Frontal cortex (tissue), 4 donors: ENCODE results near the gene SYT7. TPM values are rescaled to one million over a fixed set of nuclear protein-coding genes. Genes with fewer than 3 reads are reported as not detected.

Experiments
- DNase-seq, 2 donors: peaks; one replicate each; pipeline ENCODE4 v3.0.0; 2012; ENCODE audit warnings: low spot score in 2 of 2
- FAIRE-seq: peaks from 2 replicates; lab custom pipeline; 2012; peaks lifted over from hg19 to GRCh38; lab: Jason Lieb, UNC
- total RNA-seq: library from RNA; depleted of rRNA; stranded (reverse); fragments of >200 nt; gene quantifications from one replicate; pipeline ENCODE4 v1.2.3, GENCODE V29; 2014
- donor health status: control.
- donor health status: control.
- donor health status: control.

Gene SYT7
- total RNA-seq, 1 donor from 2014 or later, result 14.7 TPM

DNA sequence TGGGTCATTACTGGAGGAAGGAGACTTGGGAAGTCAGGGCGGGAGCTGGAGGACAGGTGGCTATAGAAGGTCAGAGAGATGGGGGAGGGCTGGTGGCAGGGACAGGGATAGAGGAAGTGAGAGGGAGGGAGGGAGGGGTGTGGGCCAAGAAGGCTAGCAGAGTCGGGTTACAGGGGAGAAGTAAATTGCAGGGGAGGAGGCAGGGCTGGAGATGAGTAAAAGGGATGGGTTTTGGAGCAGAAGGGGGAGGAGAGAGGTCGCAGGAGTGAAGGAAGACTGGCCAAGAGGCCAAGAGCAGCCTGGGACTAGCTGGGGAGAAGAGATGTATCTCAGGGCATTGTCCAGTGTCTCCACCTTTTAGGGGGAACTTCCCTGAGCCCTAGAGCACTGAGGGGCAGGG is 39.3 kb downstream of the SYT7 start:
- FAIRE-seq (no peak), DNase-seq (no peak)

DNA sequence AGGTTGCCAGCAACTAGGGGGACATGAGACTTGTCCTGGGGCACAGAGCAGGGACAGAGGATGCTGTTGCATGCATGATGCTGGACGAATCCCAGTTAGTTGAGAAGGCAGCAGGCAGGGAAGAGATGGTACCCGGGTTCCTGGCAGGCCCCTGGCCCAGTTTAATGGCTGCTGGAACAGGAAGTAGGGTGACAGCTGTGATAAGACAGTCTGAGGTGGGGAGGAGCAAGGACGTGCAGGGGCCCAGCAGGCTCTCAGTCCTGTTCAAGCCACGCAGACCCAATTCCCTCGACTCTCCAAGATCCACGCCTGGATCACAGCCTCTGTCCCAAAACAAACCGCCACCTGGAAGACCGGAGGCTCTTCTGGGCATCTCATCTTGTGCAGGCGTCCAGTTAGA is 40.3 kb downstream of the SYT7 start:
- FAIRE-seq, result no peak

DNA sequence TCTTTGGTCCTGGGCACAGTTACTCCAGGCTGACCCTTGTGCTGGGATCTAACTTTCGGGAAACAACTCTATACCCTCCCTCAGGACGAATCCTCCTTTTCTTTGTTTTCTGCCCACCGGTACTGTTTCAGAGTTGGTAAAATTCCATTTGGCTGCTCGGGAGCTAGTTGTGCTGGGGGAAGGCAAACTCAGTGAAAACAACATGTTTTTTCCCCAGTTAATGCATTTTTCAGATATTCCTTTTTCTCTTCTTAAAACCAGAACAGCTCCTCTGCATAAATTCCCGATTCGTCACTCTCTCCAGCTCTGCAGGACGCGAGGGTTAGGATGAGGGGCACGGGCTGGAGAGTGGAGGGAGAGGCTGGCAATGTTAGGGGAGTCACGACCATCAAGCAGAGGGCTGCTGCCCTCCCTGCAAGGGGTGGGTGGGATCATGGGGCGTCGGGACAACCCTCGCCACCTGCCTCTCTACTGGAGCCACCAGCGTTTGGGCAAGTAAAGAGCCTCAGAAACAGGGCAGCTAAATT is 41.0 kb downstream of the SYT7 start:
- FAIRE-seq, result no peak
- no peak for DNase-seq

More for the DNA sequence above, 40.3 kb downstream of the SYT7 start:
- no peak for DNase-seq

DNA sequence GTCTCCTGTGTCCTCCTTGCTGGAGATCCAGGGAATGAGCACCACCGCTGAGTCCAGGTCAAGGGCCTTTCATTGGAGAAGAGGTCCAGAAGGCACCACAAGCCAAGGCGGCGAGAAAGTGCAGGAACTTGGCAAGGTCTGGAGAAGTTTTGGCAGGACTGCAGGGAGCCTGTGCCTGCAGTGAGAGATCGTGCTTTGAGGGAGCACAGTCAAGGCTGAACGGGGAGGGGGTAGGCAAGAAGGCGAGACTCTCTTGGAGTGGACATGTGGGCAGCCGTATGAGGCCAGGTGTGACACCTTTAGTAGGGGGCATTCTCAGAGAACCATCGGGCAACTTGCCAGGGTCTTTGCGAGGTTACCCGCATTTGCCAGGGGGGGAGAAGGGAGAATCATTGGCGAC is 41.9 kb downstream of the SYT7 start:
- no peak for DNase-seq
- FAIRE-seq, result no peak

DNA sequence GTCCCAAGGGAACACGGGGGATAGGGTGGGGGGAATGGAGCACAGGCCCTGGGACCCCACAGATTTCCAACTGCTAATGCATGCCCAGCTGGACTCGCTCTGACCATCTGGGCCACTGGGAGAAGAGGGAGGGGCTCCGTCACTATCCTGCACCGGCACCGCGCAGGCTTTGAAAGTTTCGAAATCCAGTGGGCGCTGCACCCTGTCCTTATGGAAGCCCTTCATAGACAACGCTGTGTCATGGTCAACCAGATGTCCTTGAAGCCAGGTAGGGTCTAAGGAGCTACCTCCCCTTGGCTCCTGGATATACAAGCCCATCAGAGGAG is 42.3 kb downstream of the SYT7 start:
- FAIRE-seq (no peak), DNase-seq (no peak)

DNA sequence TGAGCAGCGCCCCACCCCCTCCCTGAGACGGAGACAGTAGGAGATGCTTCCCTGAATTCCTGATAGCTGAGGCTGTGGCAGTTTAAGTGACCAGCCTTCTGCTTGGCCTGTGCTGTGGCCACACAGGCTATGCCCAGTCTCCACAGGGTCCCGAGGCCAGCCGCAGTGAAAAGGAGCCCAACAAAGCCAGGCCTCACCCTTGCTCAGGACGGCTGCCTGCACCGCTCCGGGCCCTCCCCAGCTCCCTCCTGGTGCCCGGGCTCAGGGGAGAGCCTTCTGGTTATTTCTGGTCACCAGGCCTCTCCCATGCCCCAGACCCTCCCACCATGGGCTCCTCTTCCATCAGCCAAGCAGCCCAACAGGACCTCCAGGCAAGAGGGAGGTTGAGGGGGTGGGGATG is 43.5 kb downstream of the SYT7 start:
- DNase-seq (no peak), FAIRE-seq (no peak)

DNA sequence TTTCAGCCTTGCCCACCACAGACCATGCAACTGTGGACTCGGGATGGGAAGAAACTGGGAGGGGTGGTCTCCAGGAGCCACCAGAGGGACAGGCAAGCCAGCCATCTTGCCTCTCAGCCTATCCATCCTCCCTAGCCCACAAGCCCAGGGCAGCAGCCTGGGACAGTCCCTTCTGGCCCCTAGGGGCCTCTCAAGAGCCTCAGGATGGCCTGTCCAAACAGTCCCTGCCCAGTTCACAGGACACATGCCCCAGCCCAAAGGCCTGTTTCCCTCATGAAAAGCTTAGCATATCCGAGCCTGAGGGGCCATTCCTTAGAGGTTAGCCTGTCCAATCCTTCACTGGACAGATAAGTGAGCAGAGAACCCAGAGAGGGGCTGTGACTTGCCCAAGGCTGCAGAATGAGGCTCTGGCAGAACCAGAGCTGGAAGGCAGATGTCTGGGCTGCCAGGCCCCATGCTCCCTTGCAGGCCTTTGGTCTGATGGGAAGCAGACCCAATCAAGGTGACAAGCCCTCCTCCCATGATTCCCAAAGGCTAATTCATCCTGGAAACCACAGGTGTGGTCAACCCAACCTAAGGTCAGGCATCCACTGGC is 44.1 kb downstream of the SYT7 start:
- DNase-seq, result no peak

DNA sequence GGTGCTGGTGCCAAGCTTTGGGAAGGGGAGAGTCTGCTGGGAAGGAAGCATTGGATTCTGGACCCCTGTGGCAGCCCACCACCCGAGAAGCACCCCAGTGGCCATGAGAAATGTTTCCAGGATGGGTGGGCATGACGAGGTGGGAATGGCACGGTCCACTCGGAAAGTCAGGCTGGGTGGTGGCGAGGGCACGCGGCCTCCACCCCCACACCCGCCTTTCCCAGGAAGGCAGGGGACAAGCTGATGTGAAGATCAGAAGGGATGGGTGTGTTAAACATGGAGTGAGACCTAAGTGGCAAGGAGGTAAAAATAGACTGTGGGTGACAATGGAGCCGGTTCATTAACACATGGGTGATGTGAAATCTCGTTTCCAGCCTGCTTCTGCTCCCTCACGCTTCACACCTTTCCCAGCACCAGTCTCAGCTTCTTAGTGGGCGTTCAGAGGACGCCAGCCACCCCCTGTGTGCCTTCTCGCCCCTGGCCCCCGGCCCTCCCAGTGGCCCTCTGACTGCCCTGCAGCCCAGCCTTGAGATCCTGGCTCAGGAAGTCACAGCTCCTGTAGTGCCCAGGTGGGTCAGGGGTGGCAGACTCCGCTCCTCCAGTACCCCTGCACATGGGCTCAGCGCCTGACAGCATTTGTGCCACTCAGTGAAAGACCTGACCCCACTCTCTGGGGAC is 44.7 kb downstream of the SYT7 start:
- no peak for FAIRE-seq

More for the DNA sequence above, 44.1 kb downstream of the SYT7 start:
- no peak for FAIRE-seq

DNA sequence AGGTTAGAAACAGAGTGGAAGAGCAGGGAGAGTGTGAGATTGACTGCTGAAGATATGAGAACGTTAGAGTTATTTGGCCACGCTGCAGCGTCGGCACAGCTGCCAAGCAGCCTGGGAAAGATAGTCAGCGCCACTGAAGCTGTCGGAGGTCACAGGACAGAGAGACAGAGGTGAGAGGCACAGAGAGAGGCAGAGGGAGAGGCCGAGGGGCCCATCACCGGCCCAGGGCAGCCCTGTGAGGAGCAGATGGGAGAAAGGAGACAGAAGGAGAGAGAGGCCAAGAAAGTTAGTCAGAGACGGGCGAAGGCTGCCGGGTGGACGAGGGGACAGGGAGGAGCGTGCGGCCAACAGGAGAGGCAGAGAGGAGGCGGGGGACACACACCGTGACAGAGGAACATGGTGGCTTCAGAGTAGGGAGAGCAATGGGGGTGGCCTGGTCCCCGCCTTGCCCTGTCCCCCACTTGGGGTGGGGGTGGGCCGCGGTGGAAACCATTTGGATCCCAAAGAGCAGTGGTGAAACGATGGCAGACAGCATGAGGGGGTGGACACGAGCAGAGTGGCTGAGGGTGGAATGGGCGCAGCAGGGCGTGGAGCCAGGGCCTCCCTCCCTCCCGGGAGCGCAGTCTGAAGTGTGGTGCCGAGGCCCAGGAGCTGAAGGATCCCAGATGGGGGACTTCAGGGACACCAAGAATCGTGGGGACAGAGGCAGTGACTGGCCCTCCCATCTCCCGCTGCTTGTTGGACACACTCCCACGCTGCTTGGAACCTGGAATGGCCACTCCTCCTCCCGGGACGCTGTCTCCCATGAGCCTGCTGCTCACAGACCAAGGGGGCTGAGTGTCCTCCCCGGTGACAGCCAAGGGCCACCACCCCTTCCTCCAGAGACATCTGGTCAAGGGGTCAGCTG is 45.7 kb downstream of the SYT7 start:
- no peak for DNase-seq
- no peak for FAIRE-seq

More for the DNA sequence above, 44.7 kb downstream of the SYT7 start:
- no peak for DNase-seq

DNA sequence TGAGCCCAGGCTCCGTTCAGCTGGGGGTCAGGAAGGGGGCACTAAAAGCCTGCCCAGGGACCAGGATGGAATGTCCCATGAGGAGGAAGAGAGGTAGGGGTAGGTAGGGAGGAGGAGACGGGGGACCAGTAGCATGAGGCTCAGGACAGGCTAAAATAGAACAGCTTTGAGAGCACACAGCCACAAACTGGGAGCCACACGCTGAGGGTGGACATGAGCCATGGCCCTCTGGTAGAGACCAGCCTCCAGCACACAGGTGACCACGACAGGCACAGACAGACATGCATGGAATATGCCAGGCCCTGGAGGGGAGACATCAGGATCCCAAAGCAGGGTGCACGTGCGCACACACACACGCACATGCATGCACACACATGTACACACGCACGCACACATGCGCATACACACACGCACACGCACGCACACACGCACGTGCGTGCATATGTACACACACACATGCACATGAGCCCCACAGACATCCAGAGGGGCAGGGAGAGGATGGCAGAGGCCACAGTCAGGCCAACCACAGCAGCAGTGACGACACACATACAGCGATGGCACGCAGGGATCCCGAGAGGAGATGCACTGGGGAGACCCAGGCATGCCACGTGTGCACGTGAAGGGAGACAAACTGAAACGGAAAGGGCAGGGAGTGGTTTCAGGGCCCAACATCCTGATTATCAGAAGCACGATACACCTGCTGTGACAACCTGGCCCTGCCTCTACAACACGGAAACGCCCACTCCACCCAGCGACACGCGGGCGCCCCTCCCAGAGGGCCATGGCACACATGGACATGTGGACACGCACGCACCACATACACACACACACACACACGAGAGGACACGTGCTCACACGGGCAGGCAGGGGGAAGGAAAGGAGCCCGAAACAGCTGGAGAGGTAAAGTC is 46.6 kb downstream of the SYT7 start:
- no peak for DNase-seq
- FAIRE-seq, result no peak

DNA sequence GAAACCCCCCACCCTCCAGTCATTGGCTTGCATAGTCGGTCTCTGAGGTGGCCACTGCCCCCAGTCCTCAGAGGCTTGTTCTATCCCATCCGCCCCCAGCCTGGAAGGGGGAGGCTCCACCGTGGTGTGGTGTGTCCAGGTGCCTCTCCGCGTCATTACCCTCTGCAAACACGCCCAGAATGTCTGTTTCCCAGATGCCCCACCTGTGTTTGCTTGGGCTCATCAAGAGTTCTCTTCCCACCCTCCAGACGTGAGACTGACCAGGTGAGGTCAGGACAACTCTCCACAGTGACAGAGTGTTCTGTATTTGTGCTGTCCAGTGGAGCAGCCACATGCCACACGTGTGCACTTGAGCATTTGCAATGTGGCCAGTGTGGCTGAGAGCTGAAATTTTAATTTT is 47.5 kb downstream of the SYT7 start:
- DNase-seq (no peak), FAIRE-seq (no peak)

DNA sequence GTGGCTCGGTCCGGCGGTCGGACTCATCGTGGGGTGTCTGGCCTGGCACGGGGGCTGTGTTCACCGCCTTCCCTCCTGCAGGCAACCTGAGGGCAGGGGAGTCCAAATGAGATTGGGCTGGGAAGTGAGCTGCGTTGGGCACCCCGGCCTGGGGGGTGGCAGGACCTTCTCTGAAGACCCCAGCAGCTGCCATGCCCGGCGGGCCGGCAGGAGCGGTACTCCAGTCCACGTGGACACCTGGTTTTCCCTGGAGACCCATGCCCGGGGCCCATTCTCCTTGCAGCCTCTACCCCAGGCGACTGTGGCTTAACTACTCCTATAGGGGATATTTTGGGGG is 47.9 kb downstream of the SYT7 start:
- FAIRE-seq, result no peak
- DNase-seq, result no peak

DNA sequence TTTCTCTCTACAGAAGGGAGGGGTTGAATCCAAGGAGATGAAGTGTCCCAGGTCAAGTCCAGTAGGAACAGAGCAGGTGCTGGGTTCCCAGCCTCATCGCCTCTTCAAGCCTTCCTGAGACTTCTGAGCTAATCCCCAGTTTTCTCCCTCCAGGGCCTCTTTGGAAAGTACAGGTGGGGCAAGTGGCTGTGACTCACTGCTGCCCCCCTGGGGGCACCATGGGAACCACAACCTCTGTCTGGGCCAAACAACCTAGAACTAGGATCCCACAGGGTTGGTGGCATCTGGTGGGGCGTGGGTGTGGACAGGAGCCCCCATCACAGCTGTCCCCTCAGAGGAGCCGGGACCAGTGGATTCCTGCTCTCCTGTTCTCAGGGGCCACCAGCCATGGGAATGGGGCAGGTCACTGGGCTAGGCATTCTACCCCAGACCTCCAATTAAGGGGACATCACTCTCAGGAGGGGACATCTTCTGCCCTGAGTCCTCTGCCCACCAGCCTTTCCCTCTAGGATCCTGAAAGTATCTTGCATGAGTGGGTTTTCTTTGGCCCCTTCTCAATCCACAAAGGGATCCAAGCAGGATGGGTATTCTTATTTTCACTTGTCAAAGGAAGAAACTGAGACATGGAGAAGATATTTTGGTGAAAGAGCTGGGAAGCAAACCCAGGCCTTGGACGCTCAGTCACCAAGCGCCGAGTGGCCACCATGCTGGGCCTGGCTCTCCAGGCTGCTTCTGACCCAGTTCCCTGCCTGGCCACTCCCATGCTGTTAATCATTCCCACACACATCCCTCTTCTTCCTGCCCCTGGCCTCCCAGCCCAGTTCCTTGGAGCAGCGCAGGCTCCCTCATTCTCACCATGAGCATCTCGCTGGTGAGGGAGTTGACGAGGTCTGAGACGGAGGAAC is 48.5 kb downstream of the SYT7 start:
- FAIRE-seq (no peak), DNase-seq (no peak)

DNA sequence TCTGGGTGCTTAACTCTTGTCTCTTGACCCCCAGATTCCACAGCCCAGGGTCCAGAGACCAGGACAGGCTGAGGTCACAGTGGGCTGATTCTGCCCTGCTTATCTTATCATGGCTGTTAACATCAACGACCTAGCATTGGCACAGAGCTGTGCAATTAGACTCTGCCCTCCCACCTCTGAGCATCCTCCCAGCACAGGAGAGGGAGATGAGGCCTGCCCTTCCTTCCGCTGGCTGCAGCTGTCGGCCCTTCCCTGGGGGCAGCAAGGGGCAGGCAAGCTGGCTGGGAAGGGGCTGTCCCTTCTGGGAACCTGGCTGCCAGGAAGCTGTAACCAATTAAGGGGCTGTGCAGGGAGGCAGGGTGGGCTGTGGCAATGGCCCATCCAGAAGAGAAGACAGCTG is 49.8 kb downstream of the SYT7 start:
- no peak for DNase-seq
- FAIRE-seq, result no peak

DNA sequence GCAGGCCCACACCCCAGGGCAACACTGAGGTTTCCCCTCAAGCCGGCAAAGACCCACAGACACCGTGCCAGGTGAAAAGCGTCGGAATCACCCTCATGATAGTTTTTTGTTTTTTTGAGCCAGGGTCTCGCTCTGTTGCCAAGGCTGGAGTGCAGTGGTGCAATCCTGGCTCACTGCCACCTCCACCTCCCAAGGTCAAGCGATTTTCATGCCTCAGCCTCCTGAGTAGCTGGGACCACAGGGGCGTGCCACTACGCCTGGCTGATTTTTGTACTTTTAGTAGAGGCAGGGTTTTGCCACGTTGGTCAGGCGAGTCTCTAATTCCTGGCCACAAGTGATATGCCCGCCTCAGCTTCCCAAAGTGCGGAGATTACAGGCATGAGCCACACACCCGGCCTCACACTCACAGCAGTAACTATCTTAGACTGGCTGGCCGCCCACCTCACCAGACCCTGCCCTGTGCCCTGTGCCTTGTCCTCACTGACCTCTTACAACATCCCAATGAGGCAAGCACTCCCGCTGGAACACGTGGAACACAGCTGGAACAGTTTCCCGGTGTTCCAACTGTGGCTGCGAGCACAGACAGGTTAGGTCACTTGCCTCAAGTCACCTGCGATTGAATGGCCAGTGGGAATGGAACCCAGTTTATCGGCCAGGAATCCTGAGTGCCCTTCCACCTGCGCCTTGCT is 51.2 kb downstream of the SYT7 start:
- FAIRE-seq (no peak), DNase-seq (no peak)

DNA sequence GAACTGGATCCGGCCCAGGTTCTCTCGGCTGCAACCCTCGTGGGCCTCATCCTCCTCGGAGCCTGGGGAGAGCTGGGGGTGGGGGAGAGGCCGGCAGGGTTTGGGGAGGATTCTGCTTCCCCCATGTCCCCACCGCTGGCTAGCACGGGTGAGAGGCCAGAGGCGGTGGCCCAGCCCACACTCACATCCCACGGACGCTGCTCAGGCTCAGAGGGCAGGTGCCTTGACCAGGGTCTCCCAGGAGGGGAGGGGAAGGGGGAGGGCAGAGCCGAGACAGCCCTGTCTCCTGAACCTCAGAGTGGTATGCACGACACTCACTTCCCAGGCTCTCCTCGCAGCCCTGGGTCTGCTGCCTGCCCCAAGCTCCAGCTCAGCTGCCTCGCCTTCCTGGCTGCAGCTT is 52.8 kb downstream of the SYT7 start:
- no peak for FAIRE-seq
- DNase-seq, result no peak

DNA sequence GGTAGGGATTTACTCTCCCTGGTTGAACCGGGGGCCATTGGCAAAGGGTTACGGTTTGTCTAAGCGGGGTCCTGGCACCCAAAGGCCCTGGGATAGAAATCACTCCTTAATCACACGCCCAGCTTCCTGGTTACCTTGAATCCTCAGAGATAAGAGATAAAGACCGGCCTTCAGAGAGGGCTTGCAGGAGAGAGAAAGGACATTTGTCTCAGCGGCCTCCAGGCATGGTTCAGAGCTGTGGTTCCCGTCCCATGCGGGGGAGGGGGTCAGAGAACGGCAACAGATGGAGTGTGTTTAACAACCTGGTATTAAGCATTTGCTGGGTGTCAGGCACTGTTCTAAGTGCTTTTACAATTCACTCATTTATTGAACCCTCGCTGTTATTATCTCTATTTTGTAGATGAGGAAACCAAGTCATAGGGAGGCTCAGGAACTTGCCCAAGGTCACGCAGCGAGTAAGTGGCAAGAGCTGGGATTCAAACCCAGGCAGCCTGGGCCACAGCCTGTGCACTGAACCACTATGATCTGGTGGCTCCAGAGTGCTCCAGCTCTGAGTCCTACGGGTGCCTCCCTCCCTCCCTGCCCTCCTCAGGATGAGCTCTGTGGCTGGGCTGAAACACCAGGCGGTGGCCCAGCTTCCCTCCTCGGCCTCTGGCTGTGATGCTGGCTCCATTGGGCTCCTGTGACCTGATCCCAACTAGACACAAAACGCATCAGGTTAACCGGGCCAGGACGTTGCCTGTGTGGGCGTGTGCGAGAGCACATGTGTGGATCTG is 53.7 kb downstream of the SYT7 start:
- FAIRE-seq, result no peak
- DNase-seq, result no peak

DNA sequence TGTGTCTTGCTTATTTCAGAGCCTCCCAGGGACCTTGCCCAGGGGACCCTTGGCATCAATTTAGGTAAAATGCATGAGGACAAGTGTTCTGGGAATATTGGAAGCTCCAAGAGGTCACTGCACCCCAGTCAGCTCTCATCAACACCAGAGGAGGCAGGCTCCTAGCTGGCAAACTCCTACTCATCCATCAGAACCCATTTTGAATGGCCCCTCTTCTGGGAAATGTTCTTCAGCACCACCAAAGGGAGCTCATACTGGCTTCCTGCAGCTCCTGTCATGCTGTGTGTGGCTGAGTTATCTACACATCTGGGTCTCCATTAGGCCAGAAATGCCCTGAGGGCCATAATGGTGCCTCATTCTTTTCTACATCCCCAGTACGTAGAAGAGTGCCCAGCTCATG is 54.6 kb downstream of the SYT7 start:
- no peak for FAIRE-seq

More for the DNA sequence above, 54.6 kb downstream of the SYT7 start:
- DNase-seq, result no peak
